HEK293 (cell line): Measurements from ENCODE around the gene PRICKLE1.
A peak's percentile ranks its signal among the peaks of the same experiment; 100 is the strongest.

Experiments used
- CTCF ChIA-PET: fragments of 350-600 bp; formaldehyde crosslinking; extraction: SDS; loops from one replicate; lab custom pipeline; 2021; ENCODE audit warnings: antibody characterized with exemption; lab: Yijun Ruan, JAX
- POLR2A ChIA-PET: fragments of 300-600 bp; formaldehyde crosslinking; extraction: SDS; loops from one replicate; lab custom pipeline; 2020; ENCODE audit warnings: antibody characterized with exemption, inconsistent platforms; lab: Yijun Ruan, JAX
- H3K27ac ChIP-seq: fragments of 200-500 bp; sonication (Bioruptor generic); 2 replicates; pipeline ENCODE4 v1.5.1; 2014; ENCODE audit warnings: low read depth, low read length, control low read depth, inconsistent platforms; ENCODE audit errors: extremely low read depth
- H3K36me3 ChIP-seq, 2 experiments: fragments of 200-500 bp in 1 of 2; sonication (Bioruptor generic) in 1 of 2; 1 replicate in 1 of 2; 2 replicates in 1 of 2; pipeline ENCODE4 v1.5.1; 2014 to 2017; ENCODE audit warnings: inconsistent platforms in 2 of 2, low read length in 2 of 2; ENCODE audit not compliant: control insufficient read depth in 2 of 2, insufficient read depth in 1 of 2
- H3K4me1 ChIP-seq: fragments of 200-500 bp; sonication (Bioruptor generic); 2 replicates; pipeline ENCODE4 v1.5.1; 2014; ENCODE audit warnings: mild to moderate bottlenecking, low read length, inconsistent platforms; ENCODE audit not compliant: control insufficient read depth, insufficient read depth
- H3K4me3 ChIP-seq: 2 replicates; pipeline ENCODE4 v1.5.1; 2011; ENCODE audit warnings: low read depth, mild to moderate bottlenecking, control low read depth, low read length, moderate library complexity
- H3K9me3 ChIP-seq: fragments of 200-500 bp; sonication (Bioruptor generic); 2 replicates; pipeline ENCODE4 v1.5.1; 2014; ENCODE audit warnings: low read depth, low read length, inconsistent platforms; ENCODE audit not compliant: control insufficient read depth, insufficient read depth
- KLF7 ChIP-seq: fragments of 450-650 bp; formaldehyde crosslinking; IDR thresholded peaks from 2 replicates; pipeline ENCODE4 v1.5.1; 2016; ENCODE audit warnings: missing biosample characterization, missing genetic modification characterization, borderline replicate concordance
- SALL2 ChIP-seq: fragments of 450-650 bp; formaldehyde crosslinking; IDR thresholded peaks from 2 replicates; pipeline ENCODE4 v1.5.0; 2017; ENCODE audit warnings: missing biosample characterization, mild to moderate bottlenecking, missing genetic modification characterization, borderline replicate concordance
- ZIC2 ChIP-seq: fragments of 450-650 bp; formaldehyde crosslinking; IDR thresholded peaks from 2 replicates; pipeline ENCODE4 v1.5.1; 2016; ENCODE audit warnings: missing biosample characterization, missing genetic modification characterization
- ZNF10 ChIP-seq: fragments of 450-650 bp; formaldehyde crosslinking; IDR thresholded peaks from 2 replicates; pipeline ENCODE4 v1.5.1; 2017; ENCODE audit warnings: missing biosample characterization, missing genetic modification characterization
- ZNF112 ChIP-seq: fragments of 450-650 bp; formaldehyde crosslinking; IDR thresholded peaks from 2 replicates; pipeline ENCODE4 v1.5.0; 2017; ENCODE audit warnings: missing biosample characterization, missing genetic modification characterization
- ZNF184 ChIP-seq: fragments of 450-650 bp; IDR thresholded peaks from 2 replicates; pipeline ENCODE4 v1.5.1; 2018; ENCODE audit warnings: missing biosample characterization, mild to moderate bottlenecking, missing genetic modification characterization
- ZNF211 ChIP-seq: fragments of 450-650 bp; formaldehyde crosslinking; IDR thresholded peaks from 2 replicates; pipeline ENCODE4 v1.5.1; 2016; ENCODE audit warnings: low read depth, missing biosample characterization, missing genetic modification characterization
- ZNF239 ChIP-seq: fragments of 450-650 bp; formaldehyde crosslinking; IDR thresholded peaks from 2 replicates; pipeline ENCODE4 v1.5.1; 2016; ENCODE audit warnings: missing biosample characterization, missing genetic modification characterization
- ZNF596 ChIP-seq: fragments of 450-650 bp; IDR thresholded peaks from 2 replicates; pipeline ENCODE4 v1.5.0; 2018; ENCODE audit warnings: missing biosample characterization, mild to moderate bottlenecking, missing genetic modification characterization, moderate library complexity
- TF ChIP-seq, protein P1 (sequence below): fragments of 450-650 bp; formaldehyde crosslinking; optimal IDR thresholded peaks from 2 replicates; pipeline ENCODE3; 2016; ENCODE audit warnings: missing biosample characterization, mild to moderate bottlenecking, missing genetic modification characterization
- TF ChIP-seq, protein P2 (sequence below): fragments of 450-650 bp; formaldehyde crosslinking; IDR thresholded peaks from 2 replicates; pipeline ENCODE4 v1.5.0; 2017; ENCODE audit warnings: missing biosample characterization, missing genetic modification characterization, borderline replicate concordance
- TF ChIP-seq, protein P3 (sequence below): fragments of 450-650 bp; formaldehyde crosslinking; IDR thresholded peaks from 2 replicates; pipeline ENCODE4 v1.5.1; 2016; ENCODE audit warnings: missing biosample characterization, missing genetic modification characterization

The PRICKLE1 gene

DNA sequence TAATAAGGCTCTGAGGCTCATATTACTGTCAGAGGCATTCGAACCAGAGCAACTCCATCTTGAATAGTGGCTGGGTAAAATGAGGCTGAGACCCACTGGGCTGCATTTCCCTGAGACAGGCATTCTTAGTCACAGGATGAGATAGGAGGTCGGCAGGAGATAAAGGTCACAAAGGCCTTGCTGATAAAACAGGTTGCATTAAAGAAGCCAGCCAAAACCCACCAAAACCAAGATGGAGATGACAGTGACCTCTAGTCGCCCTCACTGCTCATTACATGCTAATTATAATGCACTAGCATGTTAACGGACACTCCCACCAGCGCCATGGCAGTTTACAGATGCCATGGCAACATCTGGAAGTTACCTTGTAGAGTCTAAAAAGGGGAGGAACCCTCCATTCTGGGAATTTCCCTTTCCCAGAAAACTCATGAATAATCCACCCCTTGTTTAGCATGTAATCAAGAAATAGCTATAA is 18.1 kb upstream of the PRICKLE1 start:
- Histone ChIP-seq H3K36me3 (no peaks in the 10 kb centered on the region), H3K4me1 (no peaks in the 10 kb centered on the region), H3K9me3 (no peaks in the 10 kb centered on the region), H3K4me3 (no peak overlapping the region), H3K27ac (no peak overlapping the region)
- TF ChIP-seq ZNF112 (tag by site-specific recombination) (no peak), ZNF239 (no peak), ZNF184 (tag by site-specific recombination) (no peak), SALL2 (no peak)
- TF ChIP-seq, protein P1, sequence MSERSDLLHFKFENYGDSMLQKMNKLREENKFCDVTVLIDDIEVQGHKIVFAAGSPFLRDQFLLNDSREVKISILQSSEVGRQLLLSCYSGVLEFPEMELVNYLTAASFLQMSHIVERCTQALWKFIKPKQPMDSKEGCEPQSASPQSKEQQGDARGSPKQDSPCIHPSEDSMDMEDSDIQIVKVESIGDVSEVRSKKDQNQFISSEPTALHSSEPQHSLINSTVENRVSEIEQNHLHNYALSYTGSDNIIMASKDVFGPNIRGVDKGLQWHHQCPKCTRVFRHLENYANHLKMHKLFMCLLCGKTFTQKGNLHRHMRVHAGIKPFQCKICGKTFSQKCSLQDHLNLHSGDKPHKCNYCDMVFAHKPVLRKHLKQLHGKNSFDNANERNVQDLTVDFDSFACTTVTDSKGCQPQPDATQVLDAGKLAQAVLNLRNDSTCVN (tag by site-specific recombination), result no peak
- POLR2A ChIA-PET, result no interaction called here
- CTCF ChIA-PET, result no interaction called here

DNA sequence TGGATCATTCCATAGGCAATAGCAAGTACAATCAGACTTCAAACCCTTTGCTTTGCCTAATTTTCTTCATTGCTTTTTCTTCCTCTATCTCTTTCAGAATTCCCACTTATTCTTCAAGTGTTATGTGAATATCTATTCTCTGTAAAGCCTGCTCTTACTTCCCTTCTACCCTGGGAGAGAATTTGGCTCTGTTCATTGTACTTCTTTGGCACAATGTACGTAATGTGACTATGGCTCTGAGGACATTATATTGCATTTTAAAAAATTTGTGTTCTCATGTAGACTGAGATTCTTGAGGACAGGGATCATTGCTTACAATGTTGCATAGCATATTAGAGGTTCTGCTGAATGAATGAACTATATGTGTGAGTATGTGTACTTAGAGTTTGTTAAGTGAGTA is 16.9 kb upstream of the PRICKLE1 start:
- TF ChIP-seq, protein P2, sequence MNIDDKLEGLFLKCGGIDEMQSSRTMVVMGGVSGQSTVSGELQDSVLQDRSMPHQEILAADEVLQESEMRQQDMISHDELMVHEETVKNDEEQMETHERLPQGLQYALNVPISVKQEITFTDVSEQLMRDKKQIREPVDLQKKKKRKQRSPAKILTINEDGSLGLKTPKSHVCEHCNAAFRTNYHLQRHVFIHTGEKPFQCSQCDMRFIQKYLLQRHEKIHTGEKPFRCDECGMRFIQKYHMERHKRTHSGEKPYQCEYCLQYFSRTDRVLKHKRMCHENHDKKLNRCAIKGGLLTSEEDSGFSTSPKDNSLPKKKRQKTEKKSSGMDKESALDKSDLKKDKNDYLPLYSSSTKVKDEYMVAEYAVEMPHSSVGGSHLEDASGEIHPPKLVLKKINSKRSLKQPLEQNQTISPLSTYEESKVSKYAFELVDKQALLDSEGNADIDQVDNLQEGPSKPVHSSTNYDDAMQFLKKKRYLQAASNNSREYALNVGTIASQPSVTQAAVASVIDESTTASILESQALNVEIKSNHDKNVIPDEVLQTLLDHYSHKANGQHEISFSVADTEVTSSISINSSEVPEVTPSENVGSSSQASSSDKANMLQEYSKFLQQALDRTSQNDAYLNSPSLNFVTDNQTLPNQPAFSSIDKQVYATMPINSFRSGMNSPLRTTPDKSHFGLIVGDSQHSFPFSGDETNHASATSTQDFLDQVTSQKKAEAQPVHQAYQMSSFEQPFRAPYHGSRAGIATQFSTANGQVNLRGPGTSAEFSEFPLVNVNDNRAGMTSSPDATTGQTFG (tag by site-specific recombination), result no peak
- TF ChIP-seq ZNF596 (tag by site-specific recombination) (no peak), ZNF10 (tag by site-specific recombination) (no peak)
- ChIA-PET CTCF (no interaction called here), POLR2A (no interaction called here)
- no peaks in the 10 kb centered on the region for H3K9me3 ChIP-seq
- no peak overlapping the region for H3K4me3 ChIP-seq
- H3K27ac ChIP-seq, result no peak overlapping the region
- no peaks in the 10 kb centered on the region for H3K36me3 ChIP-seq
- no peaks in the 10 kb centered on the region for H3K4me1 ChIP-seq

DNA sequence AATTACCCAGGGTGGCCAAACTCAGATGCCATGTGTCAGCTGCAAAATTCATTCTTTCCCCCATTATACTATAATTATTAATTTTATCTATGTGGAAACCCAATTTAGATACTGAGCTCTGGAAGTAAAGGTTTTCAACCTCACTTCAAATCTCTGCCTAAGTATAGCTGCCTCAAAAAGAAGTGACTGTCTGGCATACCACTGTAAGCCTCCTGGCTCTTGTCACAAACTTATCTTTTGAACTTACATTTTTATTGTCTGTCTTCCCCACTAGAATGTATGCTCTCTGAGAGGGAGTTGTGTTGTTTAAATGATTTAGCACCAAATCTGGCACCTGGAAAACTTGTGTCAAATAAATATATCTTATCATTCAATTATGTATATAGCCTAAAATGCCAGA is 16.1 kb upstream of the PRICKLE1 start:
- ChIA-PET POLR2A (no interaction called here), CTCF (no interaction called here)
- Histone ChIP-seq H3K4me1 (no peaks in the 10 kb centered on the region), H3K27ac (no peak overlapping the region), H3K36me3 (no peaks in the 10 kb centered on the region), H3K9me3 (no peaks in the 10 kb centered on the region), H3K4me3 (no peak overlapping the region)
- TF ChIP-seq ZNF184 (tag by site-specific recombination), result no peak
- no peak for TF ChIP-seq KLF7

DNA sequence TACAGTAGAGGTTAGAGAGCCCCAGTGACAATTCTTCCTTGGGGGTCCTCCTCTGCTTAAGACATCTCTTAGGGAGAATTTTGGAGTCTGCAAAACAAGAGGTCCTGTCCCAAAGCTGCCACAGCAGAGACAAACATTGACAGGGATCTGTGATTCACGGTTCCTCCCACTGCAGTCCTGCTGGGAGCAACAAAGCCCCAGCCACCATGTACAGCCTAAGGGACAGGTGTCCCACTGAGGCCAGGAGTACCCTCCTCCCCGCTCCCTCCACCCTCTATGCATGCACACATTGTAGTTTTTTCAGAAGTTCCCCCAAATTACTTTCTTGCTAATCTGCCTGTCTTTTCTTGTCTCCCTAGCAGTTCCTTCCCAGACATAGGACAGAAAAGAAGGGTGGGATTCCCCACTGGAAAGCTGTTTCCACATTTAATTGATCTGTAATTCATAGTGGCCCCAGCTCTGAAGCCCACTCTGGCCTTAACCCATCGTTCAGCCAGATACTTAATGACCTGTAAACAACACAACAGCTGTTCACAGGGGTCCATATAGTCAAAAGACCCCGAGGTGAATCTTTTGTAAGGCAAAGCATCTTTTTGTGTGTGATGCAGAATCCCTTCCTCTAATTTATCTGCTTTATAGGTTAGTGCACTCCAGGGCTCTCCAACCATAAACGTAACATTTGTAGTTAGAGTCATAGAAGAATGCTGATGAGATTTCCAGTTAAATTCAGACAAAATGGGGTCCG is 13.9 kb upstream of the PRICKLE1 start:
- Histone ChIP-seq H3K4me1 (no peaks in the 10 kb centered on the region), H3K36me3 (no peaks in the 10 kb centered on the region), H3K4me3 (no peak overlapping the region), H3K9me3 (no peaks in the 10 kb centered on the region), H3K27ac (no peak overlapping the region)
- TF ChIP-seq KLF7, result no peak
- no peak for TF ChIP-seq ZNF211
- TF ChIP-seq, protein P3, sequence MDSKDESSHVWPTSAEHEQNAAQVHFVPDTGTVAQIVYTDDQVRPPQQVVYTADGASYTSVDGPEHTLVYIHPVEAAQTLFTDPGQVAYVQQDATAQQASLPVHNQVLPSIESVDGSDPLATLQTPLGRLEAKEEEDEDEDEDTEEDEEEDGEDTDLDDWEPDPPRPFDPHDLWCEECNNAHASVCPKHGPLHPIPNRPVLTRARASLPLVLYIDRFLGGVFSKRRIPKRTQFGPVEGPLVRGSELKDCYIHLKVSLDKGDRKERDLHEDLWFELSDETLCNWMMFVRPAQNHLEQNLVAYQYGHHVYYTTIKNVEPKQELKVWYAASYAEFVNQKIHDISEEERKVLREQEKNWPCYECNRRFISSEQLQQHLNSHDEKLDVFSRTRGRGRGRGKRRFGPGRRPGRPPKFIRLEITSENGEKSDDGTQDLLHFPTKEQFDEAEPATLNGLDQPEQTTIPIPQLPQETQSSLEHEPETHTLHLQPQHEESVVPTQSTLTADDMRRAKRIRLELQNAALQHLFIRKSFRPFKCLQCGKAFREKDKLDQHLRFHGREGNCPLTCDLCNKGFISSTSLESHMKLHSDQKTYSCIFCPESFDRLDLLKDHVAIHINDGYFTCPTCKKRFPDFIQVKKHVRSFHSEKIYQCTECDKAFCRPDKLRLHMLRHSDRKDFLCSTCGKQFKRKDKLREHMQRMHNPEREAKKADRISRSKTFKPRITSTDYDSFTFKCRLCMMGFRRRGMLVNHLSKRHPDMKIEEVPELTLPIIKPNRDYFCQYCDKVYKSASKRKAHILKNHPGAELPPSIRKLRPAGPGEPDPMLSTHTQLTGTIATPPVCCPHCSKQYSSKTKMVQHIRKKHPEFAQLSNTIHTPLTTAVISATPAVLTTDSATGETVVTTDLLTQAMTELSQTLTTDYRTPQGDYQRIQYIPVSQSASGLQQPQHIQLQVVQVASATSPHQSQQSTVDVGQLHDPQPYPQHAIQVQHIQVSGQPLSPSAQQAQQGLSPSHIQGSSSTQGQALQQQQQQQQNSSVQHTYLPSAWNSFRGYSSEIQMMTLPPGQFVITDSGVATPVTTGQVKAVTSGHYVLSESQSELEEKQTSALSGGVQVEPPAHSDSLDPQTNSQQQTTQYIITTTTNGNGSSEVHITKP (tag by site-specific recombination), result no peak
- peak; percentile 71 for TF ChIP-seq ZIC2 (tag by site-specific recombination)
- ChIA-PET CTCF (no interaction called here), POLR2A (no interaction called here)
